Kidney glomerular epithelial cell (primary cell): Measurements from ENCODE around the gene PSG1.

Experiments used
- DNase-seq: peaks from one replicate; lab custom pipeline; 2025; lab: John Stamatoyannopoulos, UW

Gene PSG1

GRCh38 chr19:42821306-42821977 lies 58.1 kb downstream of the PSG1 start:
- peak; percentile 9 for DNase-seq

- peak; percentile 2 for DNase-seq
These were observed 59.4 kb downstream of the PSG1 start for GRCh38 chr19:42819960-42820650.

GRCh38 chr19:42816894-42817293 lies 62.6 kb downstream of the PSG1 start:
- DNase-seq = no peak
